GM12874 (cell line): Measurements from ENCODE around the gene CTSG.

Experiments
- TF ChIP-seq, protein P1 (sequence below): IDR thresholded peaks from 2 replicates; pipeline ENCODE4 v1.5.1; 2011; ENCODE audit warnings: low read depth, mild to moderate bottlenecking, control low read depth, low read length, moderate library complexity; ENCODE audit not compliant: insufficient read depth

CTSG gene

DNA sequence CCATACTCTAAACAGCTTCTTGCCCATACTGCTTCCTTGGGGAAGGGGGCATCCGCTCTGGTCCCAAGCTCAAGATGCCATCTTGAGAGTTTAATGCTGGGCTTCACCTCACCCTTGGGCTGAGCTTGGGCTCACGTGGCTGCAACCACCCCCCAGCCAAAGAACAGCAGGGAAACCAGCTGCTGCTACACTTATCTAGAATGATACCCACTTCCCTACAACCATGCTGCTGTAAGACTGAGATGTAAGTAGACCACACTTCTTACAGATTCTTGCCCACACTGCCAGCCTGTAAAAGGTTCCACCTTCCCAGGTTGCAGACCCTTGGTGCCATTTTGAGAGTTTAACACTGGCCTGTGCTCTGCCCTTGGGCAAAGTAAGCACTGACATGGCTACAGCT, 9.7 kb downstream of the CTSG start:
- TF ChIP-seq, protein P1, sequence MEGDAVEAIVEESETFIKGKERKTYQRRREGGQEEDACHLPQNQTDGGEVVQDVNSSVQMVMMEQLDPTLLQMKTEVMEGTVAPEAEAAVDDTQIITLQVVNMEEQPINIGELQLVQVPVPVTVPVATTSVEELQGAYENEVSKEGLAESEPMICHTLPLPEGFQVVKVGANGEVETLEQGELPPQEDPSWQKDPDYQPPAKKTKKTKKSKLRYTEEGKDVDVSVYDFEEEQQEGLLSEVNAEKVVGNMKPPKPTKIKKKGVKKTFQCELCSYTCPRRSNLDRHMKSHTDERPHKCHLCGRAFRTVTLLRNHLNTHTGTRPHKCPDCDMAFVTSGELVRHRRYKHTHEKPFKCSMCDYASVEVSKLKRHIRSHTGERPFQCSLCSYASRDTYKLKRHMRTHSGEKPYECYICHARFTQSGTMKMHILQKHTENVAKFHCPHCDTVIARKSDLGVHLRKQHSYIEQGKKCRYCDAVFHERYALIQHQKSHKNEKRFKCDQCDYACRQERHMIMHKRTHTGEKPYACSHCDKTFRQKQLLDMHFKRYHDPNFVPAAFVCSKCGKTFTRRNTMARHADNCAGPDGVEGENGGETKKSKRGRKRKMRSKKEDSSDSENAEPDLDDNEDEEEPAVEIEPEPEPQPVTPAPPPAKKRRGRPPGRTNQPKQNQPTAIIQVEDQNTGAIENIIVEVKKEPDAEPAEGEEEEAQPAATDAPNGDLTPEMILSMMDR = no peak

DNA sequence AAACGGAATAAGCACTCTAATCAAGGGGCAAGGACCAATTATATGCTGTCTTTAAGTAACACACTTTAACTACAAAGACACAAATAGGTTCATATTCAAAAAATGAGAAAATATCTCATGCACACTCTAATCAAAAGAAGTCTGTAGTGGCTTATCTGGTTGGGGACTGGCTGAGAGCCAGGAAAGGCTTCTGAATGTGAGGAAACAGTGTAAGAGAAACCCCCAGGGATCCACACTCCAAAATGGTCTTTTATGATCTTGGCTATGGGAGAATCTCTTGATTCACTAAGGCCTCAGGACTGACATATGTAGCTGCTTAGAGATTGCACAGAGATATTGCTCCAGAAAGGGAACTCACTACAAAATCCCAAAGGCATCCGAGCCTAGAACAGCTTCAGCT, 10.3 kb downstream of the CTSG start:
- TF ChIP-seq, protein P1 = no peak

DNA sequence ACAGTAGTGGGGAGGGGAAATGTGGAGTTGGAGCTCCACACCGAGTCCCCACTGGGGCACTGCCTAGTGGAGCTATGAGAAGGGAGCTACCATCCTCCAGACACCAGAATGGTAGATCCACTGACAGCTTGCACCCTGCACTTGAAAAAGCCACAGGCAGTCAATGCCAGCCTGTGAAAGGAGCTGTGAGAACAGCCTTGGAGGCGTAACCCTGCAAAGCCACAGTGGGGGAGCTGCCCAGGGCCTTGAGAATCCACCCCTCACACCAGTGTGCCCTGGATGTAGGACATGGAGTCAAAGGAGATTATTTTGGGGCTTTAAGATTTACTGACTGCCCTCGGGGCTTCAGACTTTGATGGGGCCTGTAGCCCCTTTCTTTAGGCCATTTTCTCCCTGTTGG, 12.5 kb downstream of the CTSG start:
- TF ChIP-seq, protein P1 = no peak

DNA sequence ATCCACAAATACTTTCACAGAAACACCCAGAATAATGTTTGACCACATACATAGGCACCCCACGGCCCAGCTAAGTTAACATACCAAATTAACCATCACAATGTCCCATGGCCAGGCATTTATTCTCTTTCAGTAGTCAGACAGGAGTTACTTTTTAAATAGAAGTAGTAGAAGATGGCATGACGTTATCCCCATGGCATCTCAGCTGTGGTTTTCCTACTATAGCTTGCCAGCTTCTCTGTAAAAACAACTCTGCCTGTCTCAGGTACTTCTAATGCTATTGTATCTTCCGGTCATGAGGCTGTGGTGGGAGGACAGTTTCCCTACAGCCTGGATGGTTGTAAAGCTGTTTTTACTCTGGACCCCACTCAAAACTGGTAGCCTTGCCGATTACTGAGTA, 19.3 kb downstream of the CTSG start:
- TF ChIP-seq, protein P1 = no peak

DNA sequence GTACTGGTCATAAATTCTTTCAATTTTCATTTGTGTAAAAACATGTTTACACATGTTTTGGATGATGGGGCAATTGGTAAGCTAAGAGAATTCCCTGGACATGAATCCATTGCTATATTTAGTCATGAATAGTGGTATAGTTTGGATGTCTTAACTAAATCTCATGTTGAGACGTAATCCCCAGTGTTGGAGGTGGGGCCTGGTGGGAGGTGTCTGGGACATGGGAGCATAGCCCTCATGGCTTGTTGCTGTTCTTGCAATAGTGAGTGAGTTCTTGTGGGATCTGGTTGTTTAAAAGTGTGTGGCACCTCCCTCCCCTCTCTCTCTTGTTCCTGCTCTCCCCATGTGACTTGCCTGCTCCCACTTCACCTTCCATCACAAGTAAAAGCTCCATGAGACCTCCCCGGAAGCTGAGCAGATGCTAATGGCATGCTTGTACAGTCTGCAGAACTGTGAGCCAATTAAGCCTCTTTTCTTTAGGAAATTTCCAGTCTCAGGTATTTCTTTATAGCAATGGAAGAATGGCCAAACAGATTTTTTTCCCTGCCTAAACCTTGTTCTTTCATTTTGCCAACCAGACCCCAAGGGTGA, 33.6 kb downstream of the CTSG start:
- TF ChIP-seq, protein P1 = no peak

DNA sequence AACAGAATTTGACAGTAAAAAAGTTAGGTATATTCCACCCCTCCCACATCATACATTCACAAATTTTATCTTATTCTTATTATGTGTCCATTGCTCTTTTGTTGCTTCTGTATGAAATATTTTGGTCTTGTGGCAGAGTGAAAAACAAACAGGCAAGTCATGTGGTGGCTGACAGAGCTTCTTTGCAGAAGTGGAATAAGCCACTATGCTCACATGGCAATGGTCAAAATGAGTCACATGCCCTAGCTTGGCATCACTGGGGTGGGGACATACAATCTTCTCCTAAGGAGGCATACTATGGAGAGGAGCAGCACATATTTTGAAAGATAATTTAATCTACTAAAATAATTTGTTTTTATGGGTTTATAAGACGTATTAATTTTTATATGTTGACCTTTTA, 40.3 kb downstream of the CTSG start:
- TF ChIP-seq, protein P1 = no peak

DNA sequence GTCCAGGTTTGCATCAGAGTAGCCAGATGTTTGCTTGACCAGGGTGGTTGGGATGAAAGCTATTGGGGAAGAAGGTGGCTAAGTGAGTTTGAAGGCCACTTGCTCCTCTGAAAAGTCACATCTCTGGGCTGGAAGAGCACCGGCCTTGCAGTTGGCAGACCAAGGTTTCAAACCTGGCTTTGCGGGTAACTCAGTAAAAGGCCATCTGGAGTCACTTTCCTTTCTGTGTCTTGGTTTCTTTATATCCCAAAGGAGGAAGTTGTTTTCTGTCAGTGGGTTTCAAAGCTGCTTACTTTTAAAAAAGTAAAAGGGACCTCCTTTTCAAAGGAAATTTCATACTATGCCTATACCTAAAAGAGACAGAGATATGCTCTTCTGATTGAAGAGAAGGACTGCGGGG, 41.8 kb downstream of the CTSG start:
- TF ChIP-seq, protein P1 = no peak
